EH (cell line): ENCODE measurements around the gene UNC119B.
"Not testable (repeated sequence)": the region's sequence is repeated elsewhere in the genome, so short reads cannot be mapped to it uniquely, and the experiment has no call there.

Experiments
- DNase-seq: peaks from one replicate; pipeline ENCODE4 v3.0.0-alpha.2; 2015; ENCODE audit warnings: low read depth

The UNC119B gene

DNA sequence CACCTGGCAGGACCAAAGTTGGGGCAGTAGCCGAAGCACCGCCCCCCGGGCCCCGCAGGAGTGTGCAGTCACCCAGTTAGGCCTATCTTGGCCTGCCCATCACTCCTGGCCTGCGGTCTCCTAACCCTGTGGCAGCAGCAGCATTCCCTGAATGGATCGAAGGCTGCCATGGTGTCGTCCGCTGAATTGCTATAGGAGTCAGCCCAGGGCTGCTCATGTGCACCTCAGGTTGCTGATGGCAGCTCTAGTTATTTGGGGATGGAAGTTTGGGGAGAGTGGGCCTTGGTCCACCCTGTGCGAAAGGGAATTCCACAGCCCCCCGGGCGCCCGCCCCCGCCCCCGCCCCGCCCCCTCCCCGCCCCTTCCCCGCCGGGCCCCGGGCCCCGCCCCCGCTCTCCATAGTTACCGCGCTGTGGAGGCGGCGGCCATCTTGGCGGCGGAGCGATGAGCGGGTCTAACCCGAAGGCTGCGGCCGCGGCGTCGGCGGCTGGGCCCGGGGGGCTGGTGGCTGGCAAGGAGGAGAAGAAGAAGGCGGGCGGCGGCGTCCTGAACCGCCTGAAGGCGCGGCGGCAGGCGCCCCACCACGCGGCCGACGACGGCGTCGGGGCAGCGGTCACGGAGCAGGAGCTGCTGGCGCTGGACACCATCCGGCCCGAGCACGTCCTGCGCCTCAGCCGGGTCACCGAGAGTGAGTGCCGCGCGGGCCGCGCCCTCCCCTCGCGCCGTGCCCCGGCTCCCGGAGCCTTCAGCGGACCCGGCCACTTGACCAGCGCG, at the start of gene UNC119B:
UNC119B (plus strand) TSS at position 428 of the 774 bp plus-strand sequence; CDS start at position 445, 17 bp downstream.
- DNase-seq: peak; percentile 66

DNA sequence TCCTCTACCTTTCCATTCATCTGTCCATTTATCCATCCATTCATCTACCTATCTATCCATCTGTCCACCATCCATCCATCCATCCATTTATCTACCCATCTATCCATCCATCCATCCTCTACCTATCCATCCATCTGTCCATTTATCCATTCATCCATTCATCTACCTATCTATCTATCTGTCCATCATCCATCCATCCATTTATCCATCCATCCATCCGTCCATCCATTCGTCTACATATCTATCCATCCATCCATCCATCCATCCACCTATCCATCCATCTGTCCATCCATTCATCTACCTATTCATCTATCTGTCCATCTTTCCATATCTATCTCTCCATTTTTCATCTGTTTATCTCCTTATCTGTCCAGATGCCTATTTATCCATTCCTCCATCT, 48.8 kb upstream of the UNC119B start:
- no peak for DNase-seq

DNA sequence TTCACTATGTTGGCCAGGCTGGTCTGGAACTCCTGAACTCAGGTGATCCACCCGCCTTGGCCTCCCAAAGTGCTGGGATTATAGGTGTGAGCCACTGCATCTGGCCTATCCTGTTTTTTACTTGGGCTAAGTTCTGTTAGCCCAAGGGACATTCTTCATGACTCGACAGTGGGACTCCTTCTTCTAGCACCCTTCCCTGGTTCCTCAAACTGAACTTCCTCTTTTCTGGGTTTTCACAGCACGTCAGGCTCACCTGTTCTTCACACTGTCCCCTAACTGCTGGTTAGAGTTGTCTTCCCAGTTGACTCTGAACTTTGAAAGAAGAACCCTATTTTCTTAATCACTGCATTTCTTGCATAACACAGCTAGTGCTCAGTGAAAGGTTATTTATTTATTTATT, 47.4 kb upstream of the UNC119B start:
- DNase-seq: no peak

DNA sequence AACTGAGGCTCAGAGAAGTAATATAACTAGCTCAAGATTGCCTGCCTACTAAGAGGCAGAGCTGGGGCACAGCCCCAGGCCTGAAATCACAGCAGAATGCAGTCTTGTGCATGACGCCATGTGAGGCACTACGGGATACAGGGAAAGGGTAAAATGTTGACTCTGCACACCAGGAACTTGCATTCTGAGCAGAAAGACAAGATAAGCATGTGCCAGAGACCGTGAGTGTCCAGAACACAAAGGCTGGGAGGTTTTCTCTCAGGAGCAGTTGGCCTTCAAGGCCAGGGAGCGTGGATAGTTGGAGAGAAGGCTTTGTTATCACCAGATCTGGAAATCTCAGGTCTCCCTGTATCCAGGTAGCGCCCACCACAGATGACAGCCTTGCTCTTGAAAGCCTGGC, 46.5 kb upstream of the UNC119B start:
- DNase-seq: no peak

DNA sequence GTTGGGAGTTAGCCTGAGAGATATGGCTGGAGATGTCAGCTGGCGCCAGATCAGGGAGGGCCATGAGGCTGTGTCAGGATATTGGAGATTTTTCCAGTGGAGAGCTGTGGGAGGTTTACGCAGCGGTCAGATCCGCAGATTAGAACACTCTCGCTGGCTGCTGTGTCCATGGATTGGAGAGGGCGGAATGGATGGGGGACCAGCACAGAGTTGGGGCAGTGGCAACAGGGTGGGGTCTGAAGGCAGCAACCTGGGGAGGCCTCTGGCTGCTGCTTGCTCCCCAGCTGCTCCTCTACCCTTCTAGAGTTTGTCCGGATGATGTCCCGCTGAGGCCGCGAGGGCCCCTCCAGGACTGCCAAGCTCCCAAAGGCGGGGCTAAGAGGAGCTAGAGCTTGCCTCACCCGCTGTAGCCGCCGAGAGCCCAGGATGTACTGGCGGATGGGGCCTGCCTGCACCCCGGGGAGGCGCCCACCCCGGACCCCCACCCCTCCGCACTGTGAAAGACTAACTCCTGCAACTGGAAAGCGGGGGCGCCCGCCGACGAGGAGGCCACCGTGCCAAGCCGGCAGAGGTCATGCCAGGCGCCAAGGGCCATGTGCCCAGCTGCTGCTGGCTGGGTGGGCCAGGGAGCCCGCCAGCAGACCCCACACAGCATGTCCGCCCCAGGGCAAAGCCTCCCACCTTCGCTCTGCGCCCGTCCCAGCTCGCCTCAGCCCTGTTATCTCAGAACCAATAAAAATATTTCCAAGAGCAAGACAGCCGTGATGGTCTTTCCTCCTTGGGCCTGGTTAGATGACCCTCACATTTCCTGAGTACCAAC, 43.5 kb upstream of the UNC119B start:
- DNase-seq: no peak

DNA sequence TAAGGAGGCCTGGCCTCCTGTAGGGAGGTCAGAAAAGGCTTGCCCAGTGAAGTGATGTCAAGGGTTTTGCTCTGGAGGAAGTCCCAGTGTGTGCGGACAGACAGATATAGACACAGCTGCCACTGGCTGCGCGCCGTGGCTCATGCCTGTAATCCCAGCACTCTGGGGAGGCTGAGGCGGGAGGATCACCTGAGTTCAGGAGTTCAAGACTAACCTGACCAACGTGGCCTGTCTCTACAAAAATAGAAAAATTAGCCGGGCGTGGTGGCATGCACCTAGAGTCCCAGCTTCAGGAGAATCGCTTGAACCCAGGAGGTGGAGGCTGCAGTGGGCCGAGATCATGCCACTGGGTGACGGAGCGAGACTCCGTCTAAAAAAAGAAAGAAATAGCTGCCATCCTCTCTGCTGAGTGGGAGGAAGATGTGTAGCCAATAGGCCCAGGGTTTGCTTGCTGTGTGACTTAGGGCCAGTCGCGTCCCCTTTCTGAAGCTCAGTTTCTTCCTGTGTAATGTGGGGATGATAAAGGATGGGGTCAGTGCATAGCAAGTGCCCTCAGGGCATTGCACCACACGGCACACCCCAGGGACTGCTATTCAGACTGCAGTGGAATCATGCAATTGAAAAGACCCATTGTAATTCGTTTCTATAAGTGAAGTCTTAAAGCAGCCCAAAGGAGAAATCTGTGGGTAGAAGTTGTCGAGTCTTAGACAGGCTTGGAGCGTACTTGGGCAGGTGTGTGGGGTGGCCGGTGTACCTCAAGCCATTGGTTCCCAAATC, 42.0 kb upstream of the UNC119B start:
- no peak for DNase-seq

DNA sequence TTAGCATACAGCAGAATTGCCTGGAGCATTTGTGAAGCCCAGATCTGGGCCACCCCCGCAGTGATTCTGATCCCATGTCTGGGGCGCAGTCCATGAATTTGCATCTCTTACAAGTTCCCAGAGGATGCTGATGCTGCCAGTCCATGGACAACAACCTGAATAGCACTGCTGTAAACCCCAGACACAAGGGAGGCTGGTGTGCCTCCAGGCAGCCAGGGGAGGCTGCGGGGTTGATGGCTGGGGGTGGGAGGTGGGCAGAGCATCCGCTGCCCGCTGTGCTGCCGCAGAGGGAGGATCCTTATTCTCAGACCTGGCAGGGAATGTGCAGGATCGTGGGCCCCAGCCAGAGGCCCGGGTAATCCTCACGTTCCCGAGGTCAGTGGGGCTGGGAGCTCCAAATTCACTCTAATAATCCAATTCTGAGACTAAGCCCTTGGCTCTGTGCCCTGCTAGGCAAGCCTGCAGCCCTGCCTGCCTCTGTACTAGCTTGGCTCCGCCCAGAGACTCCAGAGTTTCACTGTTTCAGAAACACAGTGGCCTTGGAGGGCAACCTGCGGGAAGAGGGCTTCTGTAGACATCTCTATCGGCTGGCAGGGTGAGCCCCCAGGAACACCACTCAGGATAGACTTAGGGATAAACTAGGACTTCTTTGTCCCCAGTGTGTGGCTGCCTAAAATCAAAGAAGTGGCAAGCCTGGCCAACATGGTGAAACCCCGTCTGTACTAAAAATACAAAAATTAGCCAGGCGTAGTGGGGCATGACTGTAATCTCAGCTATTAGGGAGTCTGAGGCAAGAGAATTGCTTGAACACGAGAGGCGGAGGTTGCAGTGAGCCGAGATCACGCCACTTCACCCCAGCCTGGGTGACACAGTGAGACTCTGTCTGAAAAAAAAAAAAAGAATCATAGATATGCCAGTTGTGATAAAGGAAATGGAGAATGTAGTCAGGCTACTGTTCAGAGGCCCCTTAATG, 41.1 kb upstream of the UNC119B start:
- peak; percentile 36 for DNase-seq

DNA sequence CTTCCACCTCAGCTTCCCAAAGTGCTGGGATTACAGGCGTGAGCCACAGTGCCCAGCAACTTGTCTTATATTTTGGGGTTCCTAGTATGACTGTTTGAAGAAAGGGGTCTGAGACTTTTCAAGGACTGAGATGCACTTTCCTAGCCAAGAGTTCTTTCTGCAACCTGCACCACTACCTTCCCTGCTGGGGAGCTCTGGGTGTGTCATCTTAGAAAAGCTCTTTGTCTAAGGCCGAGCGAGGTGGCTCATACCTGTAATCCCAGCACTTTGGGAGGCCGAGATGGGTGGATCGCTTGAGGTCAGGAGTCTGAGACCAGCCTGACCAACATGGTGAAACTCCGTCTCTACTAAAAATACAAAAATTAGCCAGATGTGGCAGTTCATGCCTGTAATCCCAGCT, 40.0 kb upstream of the UNC119B start:
- not testable (repeated sequence) for DNase-seq

DNA sequence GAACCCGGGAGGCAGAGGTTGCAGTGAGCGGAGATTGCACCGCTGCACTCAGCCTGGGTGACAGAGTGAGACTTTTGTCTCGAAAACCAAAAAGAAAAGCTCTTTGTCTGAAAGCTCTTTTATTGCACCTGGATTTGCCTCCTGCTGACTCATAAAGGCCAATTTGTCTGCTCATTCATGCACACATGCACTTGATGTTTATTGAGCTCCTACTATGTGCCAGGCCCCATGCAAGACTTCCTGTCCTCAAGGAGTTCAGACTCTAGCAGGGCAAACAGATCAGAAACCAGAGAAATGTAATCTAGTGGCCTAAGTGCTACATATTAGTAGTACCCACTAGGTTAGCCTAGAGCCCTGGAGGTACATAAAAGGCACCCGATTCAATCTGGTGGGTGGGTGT, 39.6 kb upstream of the UNC119B start:
- no peak for DNase-seq

DNA sequence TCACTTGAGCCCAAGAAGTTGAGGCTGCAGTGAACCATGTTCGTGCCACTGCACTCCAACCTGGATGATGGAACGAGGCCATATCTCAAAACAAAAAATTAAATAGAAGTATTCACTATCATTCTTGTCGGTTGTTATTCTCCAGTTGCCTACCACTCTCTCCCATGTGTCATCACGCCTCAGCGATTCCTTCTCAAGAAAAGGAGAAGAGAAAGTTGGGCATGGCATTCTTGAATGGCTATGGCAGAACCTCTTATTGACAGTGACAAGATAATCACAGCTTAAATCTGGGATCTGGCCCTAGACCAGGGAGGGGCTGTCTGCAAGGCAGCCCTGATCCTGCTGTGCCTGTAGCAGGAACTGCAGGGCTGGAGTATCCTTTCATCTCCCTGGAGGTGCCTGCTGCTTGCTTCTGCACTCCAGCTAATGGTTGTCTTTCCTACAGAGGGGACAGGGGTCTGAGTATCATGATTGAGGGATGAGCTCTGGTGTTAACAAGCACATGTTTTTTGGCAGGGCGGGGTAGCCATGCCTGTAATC, 36.1 kb upstream of the UNC119B start:
- DNase-seq: no peak

DNA sequence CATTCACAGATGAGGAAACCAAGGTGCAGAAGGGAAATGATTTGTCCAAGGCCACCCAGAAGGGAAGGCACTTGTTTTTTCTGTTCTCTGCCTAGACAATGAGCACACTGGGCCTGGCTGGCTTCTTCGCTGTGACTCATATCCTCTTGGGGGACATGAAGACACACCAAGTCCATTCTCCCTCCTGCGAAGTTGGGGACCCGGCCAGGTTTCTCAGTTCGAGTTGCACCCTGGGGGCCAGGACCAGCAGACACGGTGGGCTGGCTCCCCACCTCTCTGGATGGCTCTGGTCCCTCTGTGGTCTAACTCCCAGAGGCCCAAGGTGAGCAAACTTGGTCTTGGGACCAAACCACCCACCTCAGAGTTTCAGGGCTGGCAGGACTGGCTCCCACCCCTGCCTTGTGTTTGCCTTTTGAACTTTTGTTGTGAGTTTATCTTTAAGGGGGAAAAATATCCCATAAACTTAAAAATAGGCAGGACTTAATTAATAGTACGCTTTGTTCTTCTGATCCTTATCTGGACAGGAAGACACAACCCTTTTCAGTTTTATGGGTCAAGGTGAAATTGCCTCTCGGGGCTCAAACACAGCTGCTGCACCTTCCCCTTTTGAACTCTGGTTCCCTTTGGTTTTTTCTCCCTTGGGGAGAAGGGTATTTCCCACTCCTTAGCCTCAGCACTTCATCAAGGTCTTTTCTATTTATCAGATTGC, 32.3 kb upstream of the UNC119B start:
- DNase-seq: peak; percentile 50

DNA sequence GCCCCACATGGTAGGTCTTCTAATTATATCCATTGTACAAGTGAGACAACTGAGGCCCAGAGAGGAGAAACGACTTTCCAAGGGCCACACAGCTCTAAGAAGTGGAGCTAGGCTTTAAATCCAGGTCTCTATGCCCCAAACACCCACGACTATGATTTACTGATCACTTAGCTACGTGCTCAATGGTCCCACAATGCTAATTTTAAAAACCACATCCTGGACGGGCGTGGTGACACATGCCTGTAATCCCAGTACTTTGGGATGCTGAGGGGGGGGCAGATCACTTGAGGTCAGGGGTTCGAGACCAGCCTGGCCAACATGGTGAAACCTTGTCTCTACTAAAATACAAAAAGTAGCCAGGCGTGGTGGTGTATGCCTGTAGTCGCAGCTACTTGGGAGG, 31.7 kb upstream of the UNC119B start:
- peak; percentile 27 for DNase-seq

DNA sequence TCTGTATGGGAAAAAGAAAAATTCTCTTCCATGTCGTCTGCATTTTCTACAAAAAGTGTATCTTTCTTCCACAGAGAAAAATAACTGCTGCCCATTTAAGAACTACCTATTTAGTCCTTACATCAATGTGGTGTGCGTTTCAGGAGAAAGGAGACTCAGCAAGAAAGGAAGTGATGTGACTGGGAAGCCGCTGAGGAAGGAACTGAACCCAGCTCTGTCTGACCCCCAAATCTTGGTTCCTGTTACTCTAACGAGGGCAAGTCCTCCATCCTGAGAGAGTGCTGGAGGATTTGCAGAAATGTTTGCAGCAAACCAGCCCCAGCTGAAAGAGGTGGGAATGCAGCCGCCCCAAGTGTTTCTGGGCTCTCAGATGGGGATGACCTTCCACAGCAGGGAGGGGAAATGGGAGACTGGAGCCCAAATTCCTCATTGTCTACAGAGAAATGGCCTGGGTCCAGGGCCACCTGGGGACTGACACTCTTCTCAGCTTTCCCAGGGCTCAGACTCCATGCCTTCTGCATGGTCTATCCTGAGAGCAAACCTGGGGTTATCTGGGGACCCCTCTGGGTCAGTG, 30.0 kb upstream of the UNC119B start:
- DNase-seq: no peak

DNA sequence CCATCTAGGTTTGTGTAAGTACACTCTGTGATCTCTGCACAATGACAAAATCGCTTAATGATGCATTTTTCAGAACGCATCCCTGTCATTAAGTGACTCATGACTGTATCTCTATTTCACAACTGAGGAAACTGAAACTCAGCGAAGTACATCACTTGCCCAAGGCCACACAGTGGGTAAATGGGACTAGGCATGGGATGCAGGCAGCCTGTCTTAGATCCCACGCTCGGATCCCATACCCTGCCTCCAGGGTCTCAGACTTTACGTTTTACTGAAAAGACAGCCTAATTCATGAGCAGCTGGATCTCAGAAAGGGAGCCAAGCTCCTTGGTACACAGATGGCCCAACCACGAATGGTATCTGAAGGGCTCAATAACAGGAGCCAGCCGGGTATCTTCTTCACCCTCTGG, 25.7 kb upstream of the UNC119B start:
- peak; percentile 62 for DNase-seq

DNA sequence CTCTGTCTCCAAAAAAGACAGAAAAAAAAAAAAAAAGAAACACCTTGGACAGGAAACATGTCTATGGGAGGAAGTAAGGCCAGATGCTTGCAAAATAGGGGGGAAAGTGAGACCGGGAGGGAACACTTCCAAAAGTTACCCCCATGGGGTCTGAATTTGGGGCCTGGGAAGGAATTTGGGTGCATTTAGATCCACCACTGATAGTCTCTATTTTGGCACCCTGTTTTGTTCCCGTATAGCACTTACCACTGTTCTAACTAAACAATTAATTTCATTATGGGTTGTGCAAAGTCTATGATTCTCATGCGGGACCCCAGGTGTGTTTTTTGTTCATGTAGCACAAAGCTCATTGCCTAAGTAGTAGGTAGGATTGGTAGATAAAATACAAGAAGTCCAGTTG, 24.7 kb upstream of the UNC119B start:
- DNase-seq: no peak

DNA sequence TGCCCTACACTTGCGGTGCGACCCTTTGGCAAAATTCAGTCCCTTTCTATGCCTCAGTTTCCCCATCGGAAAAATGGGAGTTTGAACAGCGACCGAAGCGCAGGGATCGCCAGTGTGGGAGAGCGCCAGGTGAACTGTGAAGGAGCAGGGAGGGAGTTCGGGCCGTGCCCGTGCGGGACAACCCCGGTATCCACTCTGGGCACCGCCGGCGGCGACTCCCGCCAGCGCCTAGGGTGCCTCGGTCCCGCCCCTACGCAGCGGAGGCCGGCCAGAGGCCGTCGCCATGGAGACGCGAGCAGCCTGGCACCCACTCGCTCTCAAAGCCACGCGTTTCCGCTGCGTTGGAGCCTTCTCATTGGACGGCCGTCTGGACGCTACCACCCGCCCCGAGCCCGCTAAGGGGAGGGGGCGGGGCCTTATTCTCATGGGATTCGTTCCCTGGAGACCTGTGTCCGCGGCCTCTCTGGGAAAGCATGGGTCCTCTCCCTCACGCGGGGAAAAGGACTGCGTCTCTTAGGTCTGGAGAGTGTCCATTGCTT, 24.0 kb upstream of the UNC119B start:
- peak; percentile 99 for DNase-seq

DNA sequence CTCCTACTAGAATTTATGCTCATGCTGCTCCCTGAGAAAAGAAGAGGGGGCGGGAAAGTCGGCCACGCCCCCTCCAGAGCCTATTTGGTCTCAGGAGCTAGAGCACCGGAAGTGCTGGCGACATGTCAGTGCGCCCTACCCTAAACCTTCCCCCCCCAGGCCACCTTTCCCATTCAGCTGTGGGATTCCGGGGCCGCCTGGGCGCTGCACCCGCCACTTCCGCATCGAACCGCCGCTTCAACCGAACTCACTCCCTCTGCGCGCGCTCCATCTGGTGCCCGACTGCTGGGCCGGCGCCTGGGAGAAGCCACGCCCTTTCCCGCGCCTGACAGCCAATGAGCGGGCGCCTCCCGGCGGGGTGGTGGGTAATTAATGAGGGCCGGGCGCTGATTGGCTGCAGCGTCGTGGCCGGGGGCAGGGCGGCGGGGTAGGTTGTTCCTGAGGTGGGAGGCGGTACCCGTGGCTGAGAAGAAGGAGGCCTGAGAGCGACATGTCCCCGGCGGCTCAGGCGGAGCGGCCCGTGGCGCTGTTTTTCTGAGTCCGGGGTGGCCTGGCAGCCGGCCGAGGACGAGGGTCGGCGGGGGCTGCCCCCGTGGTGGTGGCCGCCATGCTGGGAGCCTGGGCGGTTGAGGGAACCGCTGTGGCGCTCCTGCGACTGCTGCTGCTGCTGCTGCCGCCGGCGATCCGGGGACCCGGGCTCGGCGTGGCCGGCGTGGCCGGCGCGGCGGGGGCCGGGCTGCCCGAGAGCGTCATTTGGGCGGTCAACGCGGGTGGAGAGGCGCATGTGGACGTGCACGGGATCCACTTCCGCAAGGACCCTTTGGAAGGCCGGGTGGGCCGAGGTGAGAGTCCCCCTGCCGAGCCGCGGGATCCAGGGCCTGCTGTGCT, 23.3 kb upstream of the UNC119B start, which contains the start of gene MLEC:
MLEC (plus strand) TSS at position 460 of the 888 bp plus-strand sequence; CDS start at position 608, 148 bp downstream.
- peak; percentile 98 for DNase-seq

DNA sequence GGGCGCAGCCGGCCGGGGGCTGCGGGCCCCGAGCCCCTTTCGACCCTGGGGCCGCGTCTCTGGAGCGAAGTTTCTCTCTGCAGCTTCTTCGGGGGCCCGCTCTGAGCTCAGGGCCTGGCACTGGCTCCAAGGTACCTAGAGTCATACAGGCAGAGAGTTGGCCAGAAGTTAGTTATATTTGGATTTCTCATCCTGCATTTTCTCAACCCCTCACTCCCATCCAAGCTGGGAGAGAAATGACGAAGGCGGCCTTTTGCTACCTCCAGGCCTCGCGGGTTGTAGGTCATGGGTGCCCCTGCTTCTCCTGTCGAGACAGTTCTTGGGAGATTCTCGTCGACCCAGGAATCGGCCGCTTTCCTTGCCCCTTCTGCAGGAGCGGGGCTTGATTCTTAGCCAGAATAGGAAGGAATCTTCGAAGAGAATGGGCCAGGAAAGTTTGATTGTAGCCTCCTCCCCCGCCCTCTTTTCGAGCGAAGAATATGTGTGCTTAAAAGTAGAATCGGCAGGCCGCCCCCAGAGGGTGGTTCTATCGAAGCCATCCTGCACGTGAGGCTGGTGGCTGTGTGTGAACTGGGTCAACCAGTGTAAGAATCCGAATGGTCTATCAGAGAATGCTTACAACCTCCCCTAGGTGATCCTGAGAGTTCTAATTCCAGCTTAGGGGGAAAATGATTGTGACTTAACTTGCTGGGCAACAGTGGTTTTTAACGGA, 22.5 kb upstream of the UNC119B start:
- peak; percentile 38 for DNase-seq
